Measurements from ENCODE around the gene CPTP.
A peak's percentile ranks its signal among the peaks of the same experiment; 100 is the strongest.

Gene CPTP

DNA sequence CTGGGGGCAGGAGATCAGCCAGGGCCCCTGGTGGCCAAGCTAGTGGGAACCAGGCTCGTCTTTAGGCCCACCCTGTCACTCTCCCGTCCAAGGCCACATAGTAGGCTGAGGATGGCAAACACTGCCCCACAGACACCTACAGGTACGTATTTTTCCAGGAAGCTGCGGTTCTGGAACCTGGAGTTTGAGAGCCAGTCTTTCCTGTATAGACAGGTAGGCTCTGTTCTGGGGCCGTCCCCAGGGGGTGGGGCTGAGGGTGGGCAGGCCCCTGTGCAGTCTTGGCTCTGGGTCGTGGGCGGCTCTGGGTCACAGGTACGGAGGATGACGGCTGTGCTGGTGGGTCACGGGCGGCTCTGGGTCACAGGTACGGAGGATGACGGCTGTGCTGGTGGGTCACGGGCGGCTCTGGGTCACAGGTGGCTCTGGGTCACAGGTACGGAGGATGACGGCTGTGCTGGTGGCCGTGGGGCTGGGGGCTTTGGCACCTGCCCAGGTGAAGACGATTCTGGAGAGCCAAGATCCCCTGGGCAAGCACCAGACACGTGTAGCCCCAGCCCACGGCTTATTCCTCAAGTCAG is 14.0 kb upstream of the CPTP start:
- H3K4me1 ChIP-seq (ENCODE audit: insufficient read depth, low read length, poor library complexity, severe bottlenecking), result peaks cover 24% of the 10 kb centered on the region
- peaks cover 24% of the 10 kb centered on the region for H4K20me1 ChIP-seq (ENCODE audit: insufficient read depth, low read length, poor library complexity, severe bottlenecking)

GRCh38 chr1:1311107-1312104 is 13.2 kb upstream of the CPTP start:
- Histone ChIP-seq H3K27me3 (ENCODE audit: insufficient read depth, low read length, poor library complexity, severe bottlenecking) (no peaks in the 10 kb centered on the region), H3K4me3 (ENCODE audit: low read length, poor library complexity, severe bottlenecking) (no peak overlapping the region), H3K9me2 (replicated peaks; ENCODE audit: low read depth, low read length) (no peaks in the 10 kb centered on the region), H2AFZ (ENCODE audit: low read length) (no peak overlapping the region), H3K79me2 (ENCODE audit: insufficient read depth, low read length) (peaks cover 43% of the 10 kb centered on the region), H3K9me3 (ENCODE audit: insufficient read depth, low read depth, low read length) (no peaks in the 10 kb centered on the region), H3K36me3 (ENCODE audit: insufficient read depth, low read length) (peaks cover 40% of the 10 kb centered on the region; the same call in 1 of the 2 replicates), H3F3A (ENCODE audit: low read depth) (no peaks in the 10 kb centered on the region; the same call in 1 of the 2 replicates), H3K4me1 (ENCODE audit: insufficient read depth, low read length, poor library complexity, severe bottlenecking) (peaks cover 16% of the 10 kb centered on the region), H3K4me2 (ENCODE audit: low read depth, low read length, poor library complexity, severe bottlenecking) (no peak overlapping the region), H3K9ac (ENCODE audit: low read depth, low read length, poor library complexity, severe bottlenecking) (no peak overlapping the region), H4K20me1 (ENCODE audit: insufficient read depth, low read length, poor library complexity, severe bottlenecking) (peaks cover 18% of the 10 kb centered on the region)
- TF ChIP-seq, protein P1, sequence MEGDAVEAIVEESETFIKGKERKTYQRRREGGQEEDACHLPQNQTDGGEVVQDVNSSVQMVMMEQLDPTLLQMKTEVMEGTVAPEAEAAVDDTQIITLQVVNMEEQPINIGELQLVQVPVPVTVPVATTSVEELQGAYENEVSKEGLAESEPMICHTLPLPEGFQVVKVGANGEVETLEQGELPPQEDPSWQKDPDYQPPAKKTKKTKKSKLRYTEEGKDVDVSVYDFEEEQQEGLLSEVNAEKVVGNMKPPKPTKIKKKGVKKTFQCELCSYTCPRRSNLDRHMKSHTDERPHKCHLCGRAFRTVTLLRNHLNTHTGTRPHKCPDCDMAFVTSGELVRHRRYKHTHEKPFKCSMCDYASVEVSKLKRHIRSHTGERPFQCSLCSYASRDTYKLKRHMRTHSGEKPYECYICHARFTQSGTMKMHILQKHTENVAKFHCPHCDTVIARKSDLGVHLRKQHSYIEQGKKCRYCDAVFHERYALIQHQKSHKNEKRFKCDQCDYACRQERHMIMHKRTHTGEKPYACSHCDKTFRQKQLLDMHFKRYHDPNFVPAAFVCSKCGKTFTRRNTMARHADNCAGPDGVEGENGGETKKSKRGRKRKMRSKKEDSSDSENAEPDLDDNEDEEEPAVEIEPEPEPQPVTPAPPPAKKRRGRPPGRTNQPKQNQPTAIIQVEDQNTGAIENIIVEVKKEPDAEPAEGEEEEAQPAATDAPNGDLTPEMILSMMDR (conservative IDR thresholded peaks at IDR 0.05; ENCODE audit: low read length), result no peak
- no peak for TF ChIP-seq EZH2phosphoT487 (IDR thresholded peaks at IDR 0.05; ENCODE audit: borderline replicate concordance)

More for the DNA sequence above, 14.0 kb upstream of the CPTP start:
- no peaks in the 10 kb centered on the region for H3K9me3 ChIP-seq (ENCODE audit: insufficient read depth, low read depth, low read length)
- H3K79me2 ChIP-seq (ENCODE audit: insufficient read depth, low read length), result peaks cover 50% of the 10 kb centered on the region
- no peaks in the 10 kb centered on the region for H3K9me2 ChIP-seq (replicated peaks; ENCODE audit: low read depth, low read length)
- H3K27me3 ChIP-seq (ENCODE audit: insufficient read depth, low read length, poor library complexity, severe bottlenecking), result no peaks in the 10 kb centered on the region
- H3K36me3 ChIP-seq (ENCODE audit: insufficient read depth, low read length), result peaks cover 40% of the 10 kb centered on the region; the same call in 1 of the 2 replicates
- H3F3A ChIP-seq (ENCODE audit: low read depth), result no peaks in the 10 kb centered on the region; the same call in 1 of the 2 replicates
- no peak overlapping the region for H3K9ac ChIP-seq (ENCODE audit: low read depth, low read length, poor library complexity, severe bottlenecking)
- TF ChIP-seq EZH2phosphoT487 (IDR thresholded peaks at IDR 0.05; ENCODE audit: borderline replicate concordance), result no peak
- TF ChIP-seq, protein P1 (conservative IDR thresholded peaks at IDR 0.05; ENCODE audit: low read length), result no peak
- H3K4me3 ChIP-seq (ENCODE audit: low read length, poor library complexity, severe bottlenecking), result peak overlapping the region; percentile 98
- H2AFZ ChIP-seq (ENCODE audit: low read length), result no peak overlapping the region
- H3K4me2 ChIP-seq (ENCODE audit: low read depth, low read length, poor library complexity, severe bottlenecking), result no peak overlapping the region

- H2AFZ ChIP-seq (ENCODE audit: low read length), result no peak overlapping the region
- H3F3A ChIP-seq (ENCODE audit: low read depth), result no peaks in the 10 kb centered on the region; the same call in 1 of the 2 replicates
- H3K9ac ChIP-seq (ENCODE audit: low read depth, low read length, poor library complexity, severe bottlenecking), result no peak overlapping the region
- no peaks in the 10 kb centered on the region for H3K9me2 ChIP-seq (replicated peaks; ENCODE audit: low read depth, low read length)
- H3K27me3 ChIP-seq (ENCODE audit: insufficient read depth, low read length, poor library complexity, severe bottlenecking), result no peaks in the 10 kb centered on the region
- H3K79me2 ChIP-seq (ENCODE audit: insufficient read depth, low read length), result peaks cover 32% of the 10 kb centered on the region; the same call in 1 of the 2 replicates
- H3K36me3 ChIP-seq (ENCODE audit: insufficient read depth, low read length), result peaks cover 40% of the 10 kb centered on the region; the same call in 1 of the 2 replicates
- no peak overlapping the region for H3K4me3 ChIP-seq (ENCODE audit: low read length, poor library complexity, severe bottlenecking)
- peaks cover 12% of the 10 kb centered on the region for H3K4me1 ChIP-seq (ENCODE audit: insufficient read depth, low read length, poor library complexity, severe bottlenecking)
- H3K4me2 ChIP-seq (ENCODE audit: low read depth, low read length, poor library complexity, severe bottlenecking), result no peak overlapping the region
- peaks cover 17% of the 10 kb centered on the region for H4K20me1 ChIP-seq (ENCODE audit: insufficient read depth, low read length, poor library complexity, severe bottlenecking)
- H3K9me3 ChIP-seq (ENCODE audit: insufficient read depth, low read depth, low read length), result no peaks in the 10 kb centered on the region
- TF ChIP-seq, protein P1 (conservative IDR thresholded peaks at IDR 0.05; ENCODE audit: low read length), result no peak
- TF ChIP-seq EZH2phosphoT487 (IDR thresholded peaks at IDR 0.05; ENCODE audit: borderline replicate concordance), result no peak
These were observed 11.9 kb upstream of the CPTP start for GRCh38 chr1:1312450-1313314.
